K562 (cell line): Measurements from ENCODE around the gene CELSR1. TPM values are rescaled to one million over a fixed set of nuclear protein-coding genes. Genes with fewer than 3 reads are reported as not detected.
A peak's percentile ranks its signal among the peaks of the same experiment; 100 is the strongest.

ENCODE experiments used
- ADNP ChIP-seq: fragments of 200-800 bp; sonication (Bioruptor generic); IDR thresholded peaks from 2 replicates; pipeline ENCODE4 v1.6.1; 2016; ENCODE audit warnings: missing genetic modification characterization, missing compliant biosample characterization
- BDP1 ChIP-seq: IDR thresholded peaks from 3 replicates; pipeline ENCODE4 v1.6.1; 2011; ENCODE audit not compliant: insufficient read length, insufficient read depth
- ERF ChIP-seq: fragments of 450-650 bp; formaldehyde crosslinking; IDR thresholded peaks from 2 replicates; pipeline ENCODE4 v1.4.0; 2020; ENCODE audit warnings: mild to moderate bottlenecking, mixed read lengths
- FOXP1 ChIP-seq: sonication (generic); formaldehyde crosslinking; IDR thresholded peaks from 2 replicates; pipeline ENCODE4 v1.8.0; 2022; ENCODE audit warnings: mild to moderate bottlenecking, missing genetic modification reagents
- HEY1 ChIP-seq: fragments of 250-450 bp; sonication (Bioruptor Pico); IDR thresholded peaks from 2 replicates; pipeline ENCODE4 v1.5.0; 2020; ENCODE audit warnings: mild to moderate bottlenecking, moderate library complexity, borderline replicate concordance
- KAT7 ChIP-seq: sonication (generic); formaldehyde crosslinking; IDR thresholded peaks from 2 replicates; pipeline ENCODE4 v1.8.0; 2022; ENCODE audit warnings: missing genetic modification reagents, mild to moderate bottlenecking, borderline replicate concordance
- MCM7 ChIP-seq, 2 experiments: fragments of 450-650 bp; IDR thresholded peaks; 2 replicates each; pipeline ENCODE4 v1.6.1; 2016 to 2018
- MIER1 ChIP-seq: fragments of 450-650 bp; IDR thresholded peaks from 2 replicates; pipeline ENCODE4 v1.6.1; 2016; ENCODE audit warnings: antibody characterized with exemption, mild to moderate bottlenecking, low read depth
- RB1 ChIP-seq: fragments of 450-650 bp; IDR thresholded peaks from 2 replicates; pipeline ENCODE4 v1.6.1; 2017; ENCODE audit warnings: low read depth, mild to moderate bottlenecking
- RUNX1 ChIP-seq: sonication (generic); IDR thresholded peaks from 2 replicates; pipeline ENCODE4 v1.6.1; 2016; ENCODE audit warnings: antibody characterized with exemption, low read depth
- TAF7 ChIP-seq: fragments of 450-650 bp; IDR thresholded peaks from 2 replicates; pipeline ENCODE4 v1.6.1; 2016; ENCODE audit warnings: missing genetic modification characterization, missing compliant biosample characterization
- TFAM ChIP-seq: fragments of 250-450 bp; sonication (Bioruptor Pico); conservative IDR thresholded peaks from 2 replicates; pipeline ENCODE4 v1.5.0; 2021; ENCODE audit warnings: mild to moderate bottlenecking, moderate library complexity
- ZNF134 ChIP-seq: fragments of 250-450 bp; sonication (Bioruptor Pico); conservative IDR thresholded peaks from 2 replicates; pipeline ENCODE4 v1.4.0; 2020
- ZNF57 ChIP-seq: fragments of 450-650 bp; formaldehyde crosslinking; IDR thresholded peaks from 2 replicates; pipeline ENCODE4 v1.4.0; 2020; ENCODE audit warnings: mild to moderate bottlenecking, moderate library complexity
- ZZZ3 ChIP-seq: fragments of 450-650 bp; IDR thresholded peaks from 2 replicates; pipeline ENCODE4 v1.6.1; 2016; ENCODE audit warnings: antibody characterized with exemption, mild to moderate bottlenecking, moderate library complexity
- polyA plus RNA-seq, 8 experiments: library from polyadenylated mRNA; depleted of rRNA in 4 of 8; stranded (reverse) in 5 of 8; unstranded in 3 of 8; fragments of >200 nt; fragmentation: Nextera tagmentation in 2 of 8; fragmentation: Illumina TruSeq in 1 of 8; extraction: Ambion mirVana in 2 of 8; extraction: Trizol in 1 of 8; gene quantifications; 2 replicates each; pipeline versions ENCODE4 v1.2.1 to v1.2.3, GENCODE V29; 2011 to 2014; ENCODE audit warnings: inconsistent platforms in 1 of 8, missing spikeins in 1 of 8
- total RNA-seq, 7 experiments: library from RNA; depleted of rRNA in 6 of 7; stranded (reverse); fragments of >200 nt in 6 of 7; fragmentation: Illumina TruSeq in 2 of 7; extraction: Trizol in 2 of 7; gene quantifications; 2 replicates each; pipeline versions ENCODE4 v1.2.1 to v1.2.3, GENCODE V29; 2011 to 2021; ENCODE audit warnings: low replicate concordance in 1 of 7
- TF ChIP-seq, protein P1 (sequence below): fragments of 150-350 bp; IDR thresholded peaks from 2 replicates; pipeline ENCODE4 v1.6.1; 2014; ENCODE audit warnings: low read depth, mild to moderate bottlenecking, low read length, borderline replicate concordance
- TF ChIP-seq, protein P2 (sequence below): fragments of 250-450 bp; sonication (Bioruptor Pico); IDR thresholded peaks from 2 replicates; pipeline ENCODE4 v1.6.1; 2021; ENCODE audit warnings: mild to moderate bottlenecking
- TF ChIP-seq, protein P3 (sequence below): fragments of 250-450 bp; sonication (Bioruptor Pico); IDR thresholded peaks from 2 replicates; pipeline ENCODE4 v1.4.0; 2020; ENCODE audit warnings: mild to moderate bottlenecking, moderate library complexity
- TF ChIP-seq, protein P4 (sequence below): fragments of 250-450 bp; sonication (Bioruptor Pico); IDR thresholded peaks from 2 replicates; pipeline ENCODE4 v1.9.0; 2021; ENCODE audit warnings: mild to moderate bottlenecking, inconsistent platforms

Gene CELSR1
- total and polyA plus RNA-seq, 9 of the 15 experiments (the other 6 are each of a cell fraction or from before 2014, with no cell fraction given): under 0.01 to 0.09 TPM; not detected in 7

DNA sequence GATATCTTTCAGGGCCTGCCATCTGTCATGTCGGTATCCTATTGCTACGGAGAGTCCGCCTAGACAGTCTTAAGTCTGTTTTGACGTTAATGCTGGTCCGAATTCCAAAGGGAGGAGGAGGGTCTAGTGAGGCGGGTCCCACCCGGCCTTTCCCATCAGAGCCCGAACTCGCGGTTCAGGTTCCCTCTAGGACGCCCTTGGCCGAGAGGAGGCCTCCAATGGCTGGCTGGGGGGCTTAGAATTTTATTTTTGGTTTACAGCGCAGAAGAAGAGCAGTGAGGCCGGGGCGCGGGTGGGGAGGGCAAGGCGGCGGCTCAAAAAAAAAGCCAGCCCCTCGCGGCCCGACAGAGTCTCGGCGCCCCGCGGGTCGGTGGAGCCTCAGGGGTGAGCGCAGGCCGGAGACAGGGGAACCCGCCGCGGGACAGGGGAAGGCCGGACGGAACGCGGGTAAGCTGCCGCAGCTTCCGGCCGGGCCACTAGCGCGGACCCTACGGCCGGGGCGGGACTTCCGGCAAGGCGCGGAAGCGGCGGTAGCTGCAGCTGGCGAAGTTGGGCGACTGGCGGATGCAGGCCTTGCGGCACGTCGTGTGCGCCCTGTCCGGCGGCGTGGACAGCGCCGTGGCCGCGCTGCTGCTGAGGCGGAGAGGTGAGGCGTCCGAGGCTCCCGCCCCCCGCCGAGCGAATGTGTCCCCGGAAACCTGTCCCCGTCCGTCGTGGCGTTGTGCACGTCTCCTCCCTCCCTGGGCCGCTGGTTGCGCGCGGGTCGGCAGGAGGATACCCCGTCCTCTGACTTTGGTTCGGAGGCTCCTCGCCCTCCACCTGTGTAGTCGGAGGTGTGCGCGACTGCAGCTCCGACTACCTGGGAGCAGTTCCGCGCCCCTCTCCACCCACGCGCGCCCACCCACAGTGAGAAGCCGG lies 202.0 kb downstream of the CELSR1 start, which contains the start of gene TRMU (continued):
- TF ChIP-seq, protein P1, sequence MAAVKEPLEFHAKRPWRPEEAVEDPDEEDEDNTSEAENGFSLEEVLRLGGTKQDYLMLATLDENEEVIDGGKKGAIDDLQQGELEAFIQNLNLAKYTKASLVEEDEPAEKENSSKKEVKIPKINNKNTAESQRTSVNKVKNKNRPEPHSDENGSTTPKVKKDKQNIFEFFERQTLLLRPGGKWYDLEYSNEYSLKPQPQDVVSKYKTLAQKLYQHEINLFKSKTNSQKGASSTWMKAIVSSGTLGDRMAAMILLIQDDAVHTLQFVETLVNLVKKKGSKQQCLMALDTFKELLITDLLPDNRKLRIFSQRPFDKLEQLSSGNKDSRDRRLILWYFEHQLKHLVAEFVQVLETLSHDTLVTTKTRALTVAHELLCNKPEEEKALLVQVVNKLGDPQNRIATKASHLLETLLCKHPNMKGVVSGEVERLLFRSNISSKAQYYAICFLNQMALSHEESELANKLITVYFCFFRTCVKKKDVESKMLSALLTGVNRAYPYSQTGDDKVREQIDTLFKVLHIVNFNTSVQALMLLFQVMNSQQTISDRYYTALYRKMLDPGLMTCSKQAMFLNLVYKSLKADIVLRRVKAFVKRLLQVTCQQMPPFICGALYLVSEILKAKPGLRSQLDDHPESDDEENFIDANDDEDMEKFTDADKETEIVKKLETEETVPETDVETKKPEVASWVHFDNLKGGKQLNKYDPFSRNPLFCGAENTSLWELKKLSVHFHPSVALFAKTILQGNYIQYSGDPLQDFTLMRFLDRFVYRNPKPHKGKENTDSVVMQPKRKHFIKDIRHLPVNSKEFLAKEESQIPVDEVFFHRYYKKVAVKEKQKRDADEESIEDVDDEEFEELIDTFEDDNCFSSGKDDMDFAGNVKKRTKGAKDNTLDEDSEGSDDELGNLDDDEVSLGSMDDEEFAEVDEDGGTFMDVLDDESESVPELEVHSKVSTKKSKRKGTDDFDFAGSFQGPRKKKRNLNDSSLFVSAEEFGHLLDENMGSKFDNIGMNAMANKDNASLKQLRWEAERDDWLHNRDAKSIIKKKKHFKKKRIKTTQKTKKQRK: no peak
- TF ChIP-seq RUNX1 (no peak), TFAM (CRISPR knock-in tag) (no peak), MCM7 (IDR thresholded peaks at IDR 0.05) (no peak), BDP1 (no peak), ZNF57 (CRISPR knock-in tag) (no peak), ERF (CRISPR knock-in tag) (no peak), ZNF134 (CRISPR knock-in tag) (no peak), ADNP (tag) (no peak), RB1 (peak; percentile 92), ZZZ3 (no peak), KAT7 (CRISPR knock-in tag) (no peak; the same call in 1 of the 2 replicates), FOXP1 (CRISPR knock-in tag) (no peak), HEY1 (CRISPR knock-in tag) (no peak), MIER1 (no peak), TAF7 (no peak)
- TF ChIP-seq, protein P2, sequence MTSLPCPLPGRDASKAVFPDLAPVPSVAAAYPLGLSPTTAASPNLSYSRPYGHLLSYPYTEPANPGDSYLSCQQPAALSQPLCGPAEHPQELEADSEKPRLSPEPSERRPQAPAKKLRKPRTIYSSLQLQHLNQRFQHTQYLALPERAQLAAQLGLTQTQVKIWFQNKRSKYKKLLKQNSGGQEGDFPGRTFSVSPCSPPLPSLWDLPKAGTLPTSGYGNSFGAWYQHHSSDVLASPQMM (CRISPR knock-in tag): no peak
- TF ChIP-seq, protein P3, sequence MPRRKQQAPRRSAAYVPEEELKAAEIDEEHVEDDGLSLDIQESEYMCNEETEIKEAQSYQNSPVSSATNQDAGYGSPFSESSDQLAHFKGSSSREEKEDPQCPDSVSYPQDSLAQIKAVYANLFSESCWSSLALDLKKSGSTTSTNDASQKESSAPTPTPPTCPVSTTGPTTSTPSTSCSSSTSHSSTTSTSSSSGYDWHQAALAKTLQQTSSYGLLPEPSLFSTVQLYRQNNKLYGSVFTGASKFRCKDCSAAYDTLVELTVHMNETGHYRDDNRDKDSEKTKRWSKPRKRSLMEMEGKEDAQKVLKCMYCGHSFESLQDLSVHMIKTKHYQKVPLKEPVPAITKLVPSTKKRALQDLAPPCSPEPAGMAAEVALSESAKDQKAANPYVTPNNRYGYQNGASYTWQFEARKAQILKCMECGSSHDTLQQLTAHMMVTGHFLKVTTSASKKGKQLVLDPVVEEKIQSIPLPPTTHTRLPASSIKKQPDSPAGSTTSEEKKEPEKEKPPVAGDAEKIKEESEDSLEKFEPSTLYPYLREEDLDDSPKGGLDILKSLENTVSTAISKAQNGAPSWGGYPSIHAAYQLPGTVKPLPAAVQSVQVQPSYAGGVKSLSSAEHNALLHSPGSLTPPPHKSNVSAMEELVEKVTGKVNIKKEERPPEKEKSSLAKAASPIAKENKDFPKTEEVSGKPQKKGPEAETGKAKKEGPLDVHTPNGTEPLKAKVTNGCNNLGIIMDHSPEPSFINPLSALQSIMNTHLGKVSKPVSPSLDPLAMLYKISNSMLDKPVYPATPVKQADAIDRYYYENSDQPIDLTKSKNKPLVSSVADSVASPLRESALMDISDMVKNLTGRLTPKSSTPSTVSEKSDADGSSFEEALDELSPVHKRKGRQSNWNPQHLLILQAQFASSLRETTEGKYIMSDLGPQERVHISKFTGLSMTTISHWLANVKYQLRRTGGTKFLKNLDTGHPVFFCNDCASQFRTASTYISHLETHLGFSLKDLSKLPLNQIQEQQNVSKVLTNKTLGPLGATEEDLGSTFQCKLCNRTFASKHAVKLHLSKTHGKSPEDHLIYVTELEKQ (CRISPR knock-in tag): no peak
- TF ChIP-seq, protein P4, sequence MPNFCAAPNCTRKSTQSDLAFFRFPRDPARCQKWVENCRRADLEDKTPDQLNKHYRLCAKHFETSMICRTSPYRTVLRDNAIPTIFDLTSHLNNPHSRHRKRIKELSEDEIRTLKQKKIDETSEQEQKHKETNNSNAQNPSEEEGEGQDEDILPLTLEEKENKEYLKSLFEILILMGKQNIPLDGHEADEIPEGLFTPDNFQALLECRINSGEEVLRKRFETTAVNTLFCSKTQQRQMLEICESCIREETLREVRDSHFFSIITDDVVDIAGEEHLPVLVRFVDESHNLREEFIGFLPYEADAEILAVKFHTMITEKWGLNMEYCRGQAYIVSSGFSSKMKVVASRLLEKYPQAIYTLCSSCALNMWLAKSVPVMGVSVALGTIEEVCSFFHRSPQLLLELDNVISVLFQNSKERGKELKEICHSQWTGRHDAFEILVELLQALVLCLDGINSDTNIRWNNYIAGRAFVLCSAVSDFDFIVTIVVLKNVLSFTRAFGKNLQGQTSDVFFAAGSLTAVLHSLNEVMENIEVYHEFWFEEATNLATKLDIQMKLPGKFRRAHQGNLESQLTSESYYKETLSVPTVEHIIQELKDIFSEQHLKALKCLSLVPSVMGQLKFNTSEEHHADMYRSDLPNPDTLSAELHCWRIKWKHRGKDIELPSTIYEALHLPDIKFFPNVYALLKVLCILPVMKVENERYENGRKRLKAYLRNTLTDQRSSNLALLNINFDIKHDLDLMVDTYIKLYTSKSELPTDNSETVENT: peak; percentile 40; the same call in 1 of the 2 replicates
